ENCODE measurements around the gene WNT2B.

Gene WNT2B

GRCh38 chr1:112544011-112544688, 35.4 kb downstream of the WNT2B start:
- H3K4me1 ChIP-seq (ENCODE audit: insufficient read depth, low read length), result no peaks in the 10 kb centered on the region
- H3K9me3 ChIP-seq (ENCODE audit: insufficient read depth, low read depth, low read length), result no peaks in the 10 kb centered on the region
- no peak overlapping the region for H3K4me3 ChIP-seq (ENCODE audit: low read length)
- H3K9ac ChIP-seq (ENCODE audit: low read depth, low read length), result no peak overlapping the region
- WGBS, result 88% methylated on average over 1 of the region's 1 CpG
- H3K27me3 ChIP-seq (ENCODE audit: insufficient read depth, low read length), result no peaks in the 10 kb centered on the region
- peaks cover 21% of the 10 kb centered on the region for H3K36me3 ChIP-seq (ENCODE audit: insufficient read depth, low read length)
- no peak overlapping the region for H3K27ac ChIP-seq (ENCODE audit: low read depth, low read length)

GRCh38 chr1:112544751-112545150, 36.0 kb downstream of the WNT2B start:
- no peaks in the 10 kb centered on the region for H3K4me1 ChIP-seq (ENCODE audit: insufficient read depth, low read length)
- H3K4me3 ChIP-seq (ENCODE audit: low read length), result no peak overlapping the region
- no peaks in the 10 kb centered on the region for H3K9me3 ChIP-seq (ENCODE audit: insufficient read depth, low read depth, low read length)
- H3K27ac ChIP-seq (ENCODE audit: low read depth, low read length), result no peak overlapping the region
- no peaks in the 10 kb centered on the region for H3K27me3 ChIP-seq (ENCODE audit: insufficient read depth, low read length)
- no peak overlapping the region for H3K9ac ChIP-seq (ENCODE audit: low read depth, low read length)
- WGBS, result 97% methylated on average over 3 of the region's 3 CpGs
- H3K36me3 ChIP-seq (ENCODE audit: insufficient read depth, low read length), result peaks cover 25% of the 10 kb centered on the region

DNA sequence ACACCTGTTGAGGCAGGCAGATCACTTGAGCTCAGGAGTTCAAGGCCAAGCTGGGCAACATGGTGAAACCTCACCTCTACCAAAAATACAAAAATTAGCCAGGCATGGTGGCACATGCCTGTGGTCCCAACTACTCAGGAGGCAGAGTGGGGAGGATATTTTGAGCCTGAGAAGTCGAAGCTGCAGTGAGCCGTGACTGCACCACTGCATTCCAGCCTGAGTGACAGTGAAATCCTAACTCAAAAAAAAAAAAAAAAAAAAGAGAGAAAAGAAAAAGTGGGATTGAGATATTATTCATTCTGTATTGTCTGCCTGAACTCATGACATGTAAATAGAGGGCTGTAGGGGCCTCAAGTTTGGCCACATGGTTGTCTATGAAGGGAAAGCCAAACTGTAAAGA, 37.3 kb downstream of the WNT2B start:
- H3K4me3 ChIP-seq (ENCODE audit: low read length), result no peak overlapping the region
- no peaks in the 10 kb centered on the region for H3K27me3 ChIP-seq (ENCODE audit: insufficient read depth, low read length)
- H3K9ac ChIP-seq (ENCODE audit: low read depth, low read length), result no peak overlapping the region
- no peaks in the 10 kb centered on the region for H3K9me3 ChIP-seq (ENCODE audit: insufficient read depth, low read depth, low read length)
- H3K4me1 ChIP-seq (ENCODE audit: insufficient read depth, low read length), result no peaks in the 10 kb centered on the region
- H3K36me3 ChIP-seq (ENCODE audit: insufficient read depth, low read length), result peaks cover 24% of the 10 kb centered on the region
- no peak overlapping the region for H3K27ac ChIP-seq (ENCODE audit: low read depth, low read length)
- 100% methylated on average over 2 of the region's 2 CpGs for WGBS

- WGBS, result 95% methylated on average over 3 of the region's 3 CpGs
- Histone ChIP-seq H3K4me3 (ENCODE audit: low read length) (no peak overlapping the region), H3K36me3 (ENCODE audit: insufficient read depth, low read length) (peaks cover 17% of the 10 kb centered on the region; the same call in 1 of the 2 replicates), H3K27me3 (ENCODE audit: insufficient read depth, low read length) (no peaks in the 10 kb centered on the region), H3K27ac (ENCODE audit: low read depth, low read length) (no peak overlapping the region), H3K9me3 (ENCODE audit: insufficient read depth, low read depth, low read length) (no peaks in the 10 kb centered on the region), H3K4me1 (ENCODE audit: insufficient read depth, low read length) (no peaks in the 10 kb centered on the region), H3K9ac (ENCODE audit: low read depth, low read length) (no peak overlapping the region)
These were observed 39.8 kb downstream of the WNT2B start for GRCh38 chr1:112548547-112548946.

DNA sequence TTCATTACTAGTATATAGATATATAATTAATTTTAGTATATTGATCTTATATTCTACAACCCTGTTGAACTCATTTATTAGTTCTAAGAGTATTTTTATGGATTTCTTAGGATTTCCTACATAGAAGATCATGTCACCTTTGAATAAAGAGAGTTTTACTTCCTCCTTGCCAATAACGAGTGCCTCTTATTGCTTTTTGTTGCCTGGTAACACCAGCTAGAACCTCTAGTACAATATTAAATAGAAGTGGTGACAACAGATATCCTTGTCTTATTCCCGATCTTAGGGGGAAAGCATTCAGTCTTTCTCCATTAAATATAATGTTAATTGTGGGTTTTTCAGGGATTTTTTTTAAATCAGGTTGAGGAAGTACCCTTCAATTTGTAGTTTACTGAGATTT, 40.8 kb downstream of the WNT2B start:
- Histone ChIP-seq H3K4me3 (ENCODE audit: low read length) (no peak overlapping the region), H3K36me3 (ENCODE audit: insufficient read depth, low read length) (peaks cover 17% of the 10 kb centered on the region; the same call in 1 of the 2 replicates), H3K4me1 (ENCODE audit: insufficient read depth, low read length) (no peaks in the 10 kb centered on the region), H3K9ac (ENCODE audit: low read depth, low read length) (no peak overlapping the region), H3K27ac (ENCODE audit: low read depth, low read length) (no peak overlapping the region), H3K27me3 (ENCODE audit: insufficient read depth, low read length) (no peaks in the 10 kb centered on the region), H3K9me3 (ENCODE audit: insufficient read depth, low read depth, low read length) (no peaks in the 10 kb centered on the region)
- WGBS, result 100% methylated on average over 1 of the region's 2 CpGs

GRCh38 chr1:112554411-112554810, 45.6 kb downstream of the WNT2B start:
- Histone ChIP-seq H3K4me1 (ENCODE audit: insufficient read depth, low read length) (no peaks in the 10 kb centered on the region), H3K4me3 (ENCODE audit: low read length) (no peak overlapping the region), H3K27ac (ENCODE audit: low read depth, low read length) (no peak overlapping the region), H3K9me3 (ENCODE audit: insufficient read depth, low read depth, low read length) (no peaks in the 10 kb centered on the region), H3K9ac (ENCODE audit: low read depth, low read length) (no peak overlapping the region), H3K27me3 (ENCODE audit: insufficient read depth, low read length) (no peaks in the 10 kb centered on the region), H3K36me3 (ENCODE audit: insufficient read depth, low read length) (peaks cover 17% of the 10 kb centered on the region; the same call in 1 of the 2 replicates)

DNA sequence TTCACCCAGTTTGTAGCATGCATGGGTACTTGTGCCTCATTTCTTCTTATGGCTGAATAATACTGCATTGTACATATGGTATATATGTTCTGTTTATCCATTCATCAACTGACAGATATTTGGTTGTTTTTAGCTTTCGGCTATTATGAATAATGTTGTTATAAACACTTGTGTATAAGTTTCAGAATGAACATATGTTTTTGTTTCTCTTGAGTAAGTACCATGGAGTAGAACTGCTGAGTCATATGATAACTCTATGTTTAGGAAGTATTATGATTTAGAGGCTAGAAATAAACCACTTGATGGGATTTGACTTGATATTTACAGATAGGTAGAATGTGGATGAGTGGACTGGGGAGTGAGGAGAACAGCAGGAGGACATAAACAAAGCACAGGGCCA, 48.6 kb downstream of the WNT2B start:
- Histone ChIP-seq H3K4me1 (ENCODE audit: insufficient read depth, low read length) (no peaks in the 10 kb centered on the region), H3K27me3 (ENCODE audit: insufficient read depth, low read length) (no peaks in the 10 kb centered on the region), H3K9me3 (ENCODE audit: insufficient read depth, low read depth, low read length) (no peaks in the 10 kb centered on the region), H3K27ac (ENCODE audit: low read depth, low read length) (no peak overlapping the region), H3K9ac (ENCODE audit: low read depth, low read length) (no peak overlapping the region), H3K36me3 (ENCODE audit: insufficient read depth, low read length) (peaks cover 10% of the 10 kb centered on the region; the same call in 1 of the 2 replicates), H3K4me3 (ENCODE audit: low read length) (no peak overlapping the region)
- 100% methylated on average over 1 of the region's 1 CpG for WGBS

DNA sequence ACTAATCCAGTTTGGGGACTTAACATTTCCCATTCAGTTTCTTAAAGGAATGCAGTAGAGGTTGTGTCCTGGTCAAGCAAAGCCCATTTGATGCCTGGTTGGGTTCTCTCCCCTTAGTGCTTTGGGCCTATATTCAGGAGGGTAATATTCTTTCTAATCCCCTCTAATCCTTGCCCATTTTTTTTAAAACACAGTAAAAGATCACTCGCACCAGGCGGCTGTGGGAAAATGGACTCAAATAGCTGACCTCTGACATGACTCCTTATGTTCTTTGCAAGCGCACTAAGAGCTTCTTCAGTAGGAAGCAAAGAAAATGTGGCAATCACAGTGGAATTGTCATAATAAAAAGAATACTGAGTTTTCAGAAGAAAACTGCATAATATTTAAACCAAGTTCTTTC, 49.9 kb downstream of the WNT2B start:
- H3K27ac ChIP-seq (ENCODE audit: low read depth, low read length), result no peak overlapping the region
- H3K9me3 ChIP-seq (ENCODE audit: insufficient read depth, low read depth, low read length), result no peaks in the 10 kb centered on the region
- peaks cover 7% of the 10 kb centered on the region; the same call in 1 of the 2 replicates for H3K36me3 ChIP-seq (ENCODE audit: insufficient read depth, low read length)
- H3K9ac ChIP-seq (ENCODE audit: low read depth, low read length), result no peak overlapping the region
- H3K4me1 ChIP-seq (ENCODE audit: insufficient read depth, low read length), result no peaks in the 10 kb centered on the region
- no peak overlapping the region for H3K4me3 ChIP-seq (ENCODE audit: low read length)
- H3K27me3 ChIP-seq (ENCODE audit: insufficient read depth, low read length), result no peaks in the 10 kb centered on the region
- WGBS, result 87% methylated on average over 3 of the region's 3 CpGs

GRCh38 chr1:112563341-112563740, 54.6 kb downstream of the WNT2B start:
- H3K9me3 ChIP-seq (ENCODE audit: insufficient read depth, low read depth, low read length), result no peaks in the 10 kb centered on the region
- no peaks in the 10 kb centered on the region for H3K27me3 ChIP-seq (ENCODE audit: insufficient read depth, low read length)
- no peak overlapping the region for H3K9ac ChIP-seq (ENCODE audit: low read depth, low read length)
- H3K36me3 ChIP-seq (ENCODE audit: insufficient read depth, low read length), result peaks cover 5% of the 10 kb centered on the region; the same call in 1 of the 2 replicates
- H3K4me3 ChIP-seq (ENCODE audit: low read length), result no peak overlapping the region
- no peaks in the 10 kb centered on the region for H3K4me1 ChIP-seq (ENCODE audit: insufficient read depth, low read length)
- H3K27ac ChIP-seq (ENCODE audit: low read depth, low read length), result no peak overlapping the region

- Histone ChIP-seq H3K27me3 (ENCODE audit: insufficient read depth, low read length) (no peaks in the 10 kb centered on the region), H3K9me3 (ENCODE audit: insufficient read depth, low read depth, low read length) (no peaks in the 10 kb centered on the region), H3K4me1 (ENCODE audit: insufficient read depth, low read length) (no peaks in the 10 kb centered on the region), H3K36me3 (ENCODE audit: insufficient read depth, low read length) (peaks cover 9% of the 10 kb centered on the region), H3K27ac (ENCODE audit: low read depth, low read length) (no peak overlapping the region), H3K9ac (ENCODE audit: low read depth, low read length) (no peak overlapping the region), H3K4me3 (ENCODE audit: low read length) (no peak overlapping the region)
- WGBS, result 88% methylated on average over 1 of the region's 1 CpG
These were observed 55.3 kb downstream of the WNT2B start for GRCh38 chr1:112564081-112564480.

GRCh38 chr1:112565800-112566199, 57.0 kb downstream of the WNT2B start:
- no peaks in the 10 kb centered on the region for H3K27me3 ChIP-seq (ENCODE audit: insufficient read depth, low read length)
- peaks cover 10% of the 10 kb centered on the region for H3K36me3 ChIP-seq (ENCODE audit: insufficient read depth, low read length)
- 94% methylated on average over 1 of the region's 1 CpG for WGBS
- H3K9me3 ChIP-seq (ENCODE audit: insufficient read depth, low read depth, low read length), result no peaks in the 10 kb centered on the region
- no peaks in the 10 kb centered on the region for H3K4me1 ChIP-seq (ENCODE audit: insufficient read depth, low read length)
- H3K27ac ChIP-seq (ENCODE audit: low read depth, low read length), result no peak overlapping the region
- H3K9ac ChIP-seq (ENCODE audit: low read depth, low read length), result no peak overlapping the region
- no peak overlapping the region for H3K4me3 ChIP-seq (ENCODE audit: low read length)
